HG02852 (cell line): Measurements from ENCODE around the gene TCF7L1.
"Not testable (repeated sequence)": the region's sequence is repeated elsewhere in the genome, so short reads cannot be mapped to it uniquely, and the experiment has no call there.

Experiments
- ATAC-seq: cut with Tn5 transposase; IDR thresholded peaks from one replicate; pipeline ENCODE4 v1.9.1; 2021; ENCODE audit warnings: mild to moderate bottlenecking, moderate library complexity; ENCODE audit not compliant: unreplicated experiment

Gene TCF7L1

DNA sequence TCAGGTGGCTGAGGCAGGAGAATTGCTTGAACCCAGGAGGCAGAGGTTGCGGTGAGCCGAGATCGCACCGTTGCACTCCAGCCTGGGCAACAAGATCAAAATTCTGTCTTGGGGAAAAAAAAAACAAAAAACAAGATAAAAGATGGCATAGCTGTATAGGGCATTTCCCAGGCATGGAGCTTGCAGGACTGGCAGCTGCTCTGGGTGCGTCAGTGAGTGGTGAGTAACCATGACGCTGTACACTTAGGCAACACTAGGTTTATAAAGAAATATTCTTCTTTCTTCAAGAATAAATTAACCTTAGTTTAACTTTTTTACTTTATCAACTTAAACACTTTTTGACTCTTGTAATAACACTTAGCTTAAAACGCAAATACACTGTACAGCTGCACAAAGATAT is 179.2 kb downstream of the TCF7L1 start:
- no peak for ATAC-seq

- no peak for ATAC-seq
Observed at GRCh38 chr2:85314884-85315242, 181.7 kb downstream of the TCF7L1 start.

GRCh38 chr2:85315921-85316320 is 182.7 kb downstream of the TCF7L1 start:
- ATAC-seq = not testable (repeated sequence)

- ATAC-seq = peak; percentile 72
Observed at GRCh38 chr2:85318222-85319074, 185.3 kb downstream of the TCF7L1 start.

GRCh38 chr2:85319796-85320195 is 186.6 kb downstream of the TCF7L1 start:
- no peak for ATAC-seq

GRCh38 chr2:85323351-85323987 is 190.3 kb downstream of the TCF7L1 start:
- no peak for ATAC-seq

DNA sequence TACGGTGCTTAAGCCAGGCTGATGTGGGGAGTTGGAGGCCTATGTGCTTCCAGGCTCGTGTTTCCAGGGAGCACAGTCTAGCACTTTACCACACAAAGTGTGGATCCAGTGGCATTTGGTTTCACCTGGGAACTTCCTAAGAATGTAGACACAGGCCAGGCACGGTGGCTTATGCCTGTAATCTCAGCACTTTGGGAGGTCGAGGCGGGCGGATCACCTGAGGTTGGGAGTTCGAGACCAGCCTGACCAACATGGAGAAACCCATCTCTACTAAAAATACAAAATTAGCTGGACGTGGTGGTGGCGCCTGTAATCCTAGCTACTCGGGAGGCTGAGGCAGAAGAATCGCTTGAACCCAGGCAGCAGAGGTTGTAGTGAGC is 190.8 kb downstream of the TCF7L1 start:
- ATAC-seq = not testable (repeated sequence)

DNA sequence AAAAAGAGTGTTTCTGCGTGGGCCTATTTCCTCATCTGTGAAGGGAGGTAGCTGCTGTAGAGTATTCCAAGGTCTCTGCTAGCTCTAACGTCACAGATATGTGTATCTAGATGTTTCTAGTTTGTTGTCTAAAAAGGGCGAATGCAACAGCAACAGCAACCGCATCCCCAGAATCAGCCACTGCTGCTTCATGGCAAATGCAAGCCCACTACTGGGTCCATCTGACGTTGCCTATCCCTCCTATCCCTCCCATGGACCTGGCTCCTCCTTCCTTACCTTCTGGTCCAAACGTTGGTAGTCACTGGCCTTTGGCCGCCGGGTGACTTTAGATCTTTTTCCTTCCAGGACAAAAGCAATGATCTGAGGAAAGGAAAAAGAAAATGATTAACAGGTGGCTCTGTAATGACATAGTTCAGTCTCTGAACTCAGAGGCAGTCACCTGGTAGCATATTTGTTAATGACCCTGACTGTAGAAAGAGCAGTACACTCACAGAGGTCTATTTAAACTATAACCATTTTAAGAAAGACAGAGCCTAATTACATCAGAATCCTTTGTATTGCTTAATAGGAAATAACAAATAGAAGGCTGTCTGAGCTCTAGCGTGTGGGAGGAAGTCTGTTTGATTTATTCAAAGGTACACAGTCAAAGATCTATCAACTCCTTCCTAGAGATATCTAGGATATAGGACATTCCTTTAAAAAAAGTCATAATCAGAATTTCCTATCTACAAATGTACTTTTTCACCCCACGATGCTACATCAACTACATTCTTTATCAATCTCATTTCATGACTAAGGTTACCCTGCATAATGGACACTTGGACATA is 191.7 kb downstream of the TCF7L1 start:
- ATAC-seq = no peak

GRCh38 chr2:85325466-85325811 is 192.2 kb downstream of the TCF7L1 start:
- ATAC-seq = no peak

DNA sequence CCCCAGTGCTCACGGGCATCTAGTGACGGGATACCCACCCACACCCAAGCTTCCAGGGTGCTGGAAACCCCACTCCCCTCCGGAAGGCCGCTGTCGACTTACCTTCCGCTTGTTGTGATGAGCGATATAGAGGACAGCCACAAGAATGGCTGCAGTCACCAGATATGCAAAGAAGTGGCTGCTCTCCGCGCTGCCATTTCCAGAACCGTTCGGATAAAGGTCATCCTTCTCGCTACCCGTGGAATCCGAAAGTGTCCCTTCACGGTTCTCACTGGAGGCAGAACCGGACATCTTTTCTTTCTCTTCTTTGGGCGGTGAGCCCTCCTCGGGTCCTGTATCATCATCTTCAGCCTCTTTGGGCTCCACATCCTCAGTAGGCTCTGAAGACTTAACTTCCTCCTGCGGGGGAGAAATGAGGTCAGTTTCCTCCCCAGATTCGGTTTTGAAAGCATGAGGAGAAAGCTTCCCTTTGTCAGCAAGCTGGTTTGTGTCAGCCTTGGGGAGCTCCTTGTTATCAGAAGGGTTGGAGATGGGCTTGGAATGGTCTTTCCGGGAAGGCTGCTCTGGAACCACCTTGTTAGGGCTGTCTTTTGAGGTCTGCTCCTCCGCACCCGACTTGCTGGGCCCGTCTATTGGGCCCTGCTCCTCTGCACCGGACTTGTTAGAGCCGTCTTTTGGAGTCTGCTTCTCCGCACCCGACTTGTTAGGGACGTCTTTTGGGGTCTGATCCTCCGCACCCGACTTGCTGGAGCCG is 193.4 kb downstream of the TCF7L1 start:
- peak; percentile 35 for ATAC-seq

- peak; percentile 33 for ATAC-seq
Observed at GRCh38 chr2:85327160-85327821, 194.1 kb downstream of the TCF7L1 start.

GRCh38 chr2:85327822-85328617 is 194.8 kb downstream of the TCF7L1 start, which contains the start of gene TGOLN2:
TGOLN2 (minus strand) TSS chr2:85327989; CDS start chr2:85327962, 27 bp downstream.
- ATAC-seq = peak; percentile 80

DNA sequence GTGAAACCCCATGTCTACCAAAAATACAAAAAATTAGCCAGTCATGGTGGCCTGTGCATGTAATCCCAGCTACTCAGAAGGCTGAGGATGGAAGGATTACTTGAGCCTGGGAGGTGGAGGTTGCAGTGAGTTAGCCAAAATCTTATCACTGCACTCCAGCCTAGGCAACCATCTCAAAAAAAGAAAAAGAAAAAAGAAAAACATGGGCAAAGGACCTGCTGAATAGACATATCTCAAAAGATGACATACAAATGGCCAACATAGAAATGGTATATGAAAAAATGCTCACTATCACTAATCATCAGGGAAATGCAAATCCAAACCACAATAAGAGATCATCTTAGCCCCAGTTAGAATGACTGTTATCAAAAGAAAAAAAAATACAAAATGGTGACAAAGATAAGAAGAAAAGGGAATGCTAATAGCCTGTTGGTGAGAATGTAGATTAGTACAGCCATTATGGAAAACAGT is 196.0 kb downstream of the TCF7L1 start:
- no peak for ATAC-seq

DNA sequence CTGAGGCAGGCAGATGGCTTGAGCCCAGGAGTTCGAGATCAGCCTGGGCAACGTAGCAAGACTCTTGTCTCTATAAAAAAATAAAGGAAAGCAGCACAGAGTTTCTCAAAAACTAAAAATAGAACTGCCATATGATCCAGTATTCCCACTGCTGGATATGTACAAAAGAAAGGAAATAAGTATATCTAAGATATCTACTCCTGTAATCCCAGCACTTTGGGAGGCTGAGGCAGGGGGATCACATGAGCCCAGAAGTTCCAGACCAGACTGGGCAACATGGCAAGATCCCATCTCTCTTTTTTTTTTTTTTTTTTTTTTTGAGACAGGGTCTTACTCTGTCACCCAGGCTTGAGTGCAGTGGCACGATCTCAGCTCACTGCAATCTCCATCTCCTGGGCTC is 196.5 kb downstream of the TCF7L1 start:
- ATAC-seq = not testable (repeated sequence)

GRCh38 chr2:85330839-85331636 is 197.8 kb downstream of the TCF7L1 start:
- ATAC-seq = peak; percentile 19

DNA sequence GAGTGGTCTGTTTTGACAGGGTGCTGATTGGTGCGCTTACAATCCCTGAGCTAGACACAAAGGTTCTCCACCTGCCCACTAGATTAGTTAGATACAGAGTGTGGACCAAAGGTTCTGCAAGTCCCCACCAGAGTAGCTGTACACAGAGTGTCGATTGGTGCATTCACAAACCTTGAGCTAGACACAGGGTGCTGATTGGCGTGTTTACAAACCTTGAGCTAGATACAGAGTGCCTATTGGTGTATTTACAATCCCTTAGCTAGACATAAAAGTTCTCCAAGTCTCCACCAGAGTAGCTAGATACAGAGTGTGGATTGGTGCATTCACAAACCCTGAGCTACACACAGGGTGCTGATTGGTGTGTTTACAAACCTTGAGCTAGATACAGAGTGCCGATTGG is 200.7 kb downstream of the TCF7L1 start:
- not testable (repeated sequence) for ATAC-seq

DNA sequence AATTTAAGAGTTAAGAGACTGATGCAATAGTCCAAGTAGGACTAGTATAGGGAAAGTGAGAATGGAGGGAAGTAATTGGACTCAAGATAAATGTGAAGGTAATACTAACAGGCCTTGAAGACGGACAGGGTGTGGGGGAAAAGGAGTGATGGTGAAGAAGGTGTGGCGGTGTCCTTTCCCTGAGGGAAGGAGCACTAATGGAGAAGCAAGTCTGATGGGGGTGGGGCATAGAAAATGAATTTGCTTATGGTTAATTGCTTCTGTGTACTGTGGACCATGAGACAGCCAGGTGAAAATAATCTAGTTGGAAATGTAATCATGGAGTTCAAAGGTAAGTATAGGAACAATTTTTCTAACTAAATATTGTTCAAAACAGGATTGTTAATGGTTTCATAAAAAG is 201.7 kb downstream of the TCF7L1 start:
- no peak for ATAC-seq

GRCh38 chr2:85340034-85340892 is 207.1 kb downstream of the TCF7L1 start:
- ATAC-seq = no peak
